HG03378 (cell line): ENCODE results near the gene KIR3DL3.
"Not testable (repeated sequence)": the region's sequence is repeated elsewhere in the genome, so short reads cannot be mapped to it uniquely, and the experiment has no call there.

Experiments used
- ATAC-seq: cut with Tn5 transposase; IDR thresholded peaks from one replicate; pipeline ENCODE4 v1.9.1; 2021; ENCODE audit warnings: mild to moderate bottlenecking, moderate library complexity; ENCODE audit not compliant: unreplicated experiment

The KIR3DL3 gene

DNA sequence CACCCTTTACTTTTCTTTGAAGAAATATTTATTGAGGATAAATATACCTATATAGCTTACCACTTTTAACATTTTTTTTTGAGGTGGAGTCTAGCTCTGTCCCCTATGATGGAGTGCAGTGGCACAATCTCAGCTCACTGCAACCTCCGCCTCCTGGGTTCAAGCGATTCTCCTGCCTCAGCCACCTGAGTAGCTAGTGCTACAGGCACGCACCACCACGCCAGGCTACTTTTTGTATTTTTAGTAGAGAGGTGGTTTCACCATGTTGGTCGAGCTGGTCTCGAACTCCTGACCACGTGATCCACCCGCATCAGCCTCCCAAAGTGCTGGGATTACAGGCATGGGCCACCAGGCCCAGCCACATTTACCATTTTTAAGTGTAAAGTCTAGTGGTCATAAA lies 51.6 kb downstream of the KIR3DL3 start:
- ATAC-seq, result not testable (repeated sequence)

DNA sequence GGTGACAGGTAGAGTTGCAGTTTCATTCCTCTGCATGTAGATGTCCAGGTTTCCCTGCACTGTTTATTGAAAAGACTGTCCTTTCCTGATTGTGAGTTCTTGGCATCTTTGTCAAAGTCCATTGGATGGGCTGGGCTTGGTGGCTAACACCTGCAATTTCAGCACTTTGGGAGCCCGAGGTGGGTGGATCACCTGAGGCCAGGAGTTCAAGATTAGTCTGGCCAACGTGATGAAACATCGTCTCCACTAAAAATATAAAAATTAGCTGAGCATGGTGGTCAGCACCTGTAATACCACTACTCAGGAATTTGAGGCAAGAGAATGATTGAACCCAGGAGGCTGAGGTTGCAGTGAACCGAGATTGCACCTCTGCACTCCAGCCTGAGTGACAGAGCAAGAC lies 53.6 kb downstream of the KIR3DL3 start:
- not testable (repeated sequence) for ATAC-seq

DNA sequence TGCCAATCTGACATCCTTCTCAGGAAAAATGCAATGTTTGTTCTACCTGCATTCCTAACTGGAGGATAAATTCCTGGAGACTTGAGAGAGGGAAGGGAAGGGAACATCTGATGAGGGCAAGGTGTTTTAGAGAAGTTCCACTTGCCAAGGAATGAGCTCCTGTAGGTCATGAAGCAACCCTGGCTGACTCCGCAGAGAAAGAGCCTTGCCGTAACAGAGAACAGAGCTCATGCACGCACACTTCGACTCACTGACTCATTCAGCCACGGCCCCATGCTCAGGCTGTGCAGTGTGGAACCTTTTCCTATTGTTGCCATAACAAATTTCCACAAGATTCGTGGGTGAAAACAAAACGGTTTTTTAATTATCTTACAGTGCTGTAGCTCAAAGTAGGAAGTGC lies 54.7 kb downstream of the KIR3DL3 start:
- not testable (repeated sequence) for ATAC-seq

DNA sequence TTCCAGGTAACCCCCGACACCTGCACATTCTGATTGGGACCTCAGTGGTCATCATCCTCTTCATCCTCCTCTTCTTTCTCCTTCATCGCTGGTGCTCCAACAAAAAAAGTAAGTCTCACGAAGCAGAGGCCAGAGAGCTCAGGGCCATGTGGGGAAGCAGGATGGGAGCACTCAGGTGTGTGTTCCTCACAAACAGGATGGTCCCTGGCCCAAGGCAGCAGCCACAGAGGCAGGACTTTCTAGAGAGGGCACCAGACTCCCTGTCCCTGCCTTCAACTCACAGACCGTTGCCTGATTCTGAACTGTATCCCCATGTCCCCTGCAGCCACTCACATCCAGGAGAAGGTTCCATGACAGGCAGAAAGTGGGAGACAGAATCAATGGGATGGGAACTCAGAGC lies 58.7 kb downstream of the KIR3DL3 start:
- not testable (repeated sequence) for ATAC-seq
